Stimulated activated CD4-positive, alpha-beta T cell treated with anti-CD3 and anti-CD28 coated beads, TNF-alpha, amount 100 ng/mL, for 1 hour (primary cell): ENCODE data around the gene CBLC.
A peak's percentile ranks its signal among the peaks of the same experiment; 100 is the strongest.

Source experiments
- DNase-seq, 3 donors: peaks; one replicate each; pipeline ENCODE4 v3.0.0-alpha.2; 2020; ENCODE audit warnings: low read depth in 3 of 3, low spot score in 1 of 3

CBLC gene

DNA sequence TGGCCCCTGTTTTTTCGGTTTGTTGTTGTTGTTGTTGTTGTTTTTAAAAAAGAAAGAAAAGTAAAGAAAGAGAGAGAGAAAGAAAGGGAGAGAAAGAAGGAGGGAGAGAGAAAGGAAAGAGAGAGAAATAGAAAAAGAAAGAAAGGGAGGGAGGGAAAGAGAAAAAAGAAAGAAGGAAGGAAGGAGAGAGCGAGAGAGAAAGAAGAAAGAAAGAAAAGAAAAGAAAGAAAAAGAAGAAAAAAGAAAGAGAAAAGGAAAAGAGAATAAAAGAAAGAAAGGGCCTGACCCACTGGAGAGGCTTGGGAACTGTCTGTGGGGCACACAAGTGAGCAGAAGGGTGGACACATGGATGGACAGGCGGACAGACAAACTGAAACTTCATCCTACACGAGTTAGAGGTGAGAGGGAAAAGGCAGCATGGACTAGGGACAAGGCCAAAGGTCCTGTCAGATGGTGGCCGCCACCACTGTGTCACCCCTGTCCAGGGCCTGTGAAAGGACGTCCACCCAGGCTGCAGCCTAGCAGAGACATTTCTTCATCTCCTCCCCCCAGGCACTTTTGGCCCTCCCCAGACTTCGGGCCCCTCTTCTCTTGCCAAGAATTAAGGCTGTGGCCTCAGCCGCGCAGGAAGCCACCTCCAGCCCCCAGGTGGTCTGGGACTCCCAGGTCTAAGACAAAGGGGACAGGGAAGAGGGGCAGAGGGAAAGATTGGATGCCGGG lies 22.1 kb downstream of the CBLC start:
- DNase-seq, result no peak

DNA sequence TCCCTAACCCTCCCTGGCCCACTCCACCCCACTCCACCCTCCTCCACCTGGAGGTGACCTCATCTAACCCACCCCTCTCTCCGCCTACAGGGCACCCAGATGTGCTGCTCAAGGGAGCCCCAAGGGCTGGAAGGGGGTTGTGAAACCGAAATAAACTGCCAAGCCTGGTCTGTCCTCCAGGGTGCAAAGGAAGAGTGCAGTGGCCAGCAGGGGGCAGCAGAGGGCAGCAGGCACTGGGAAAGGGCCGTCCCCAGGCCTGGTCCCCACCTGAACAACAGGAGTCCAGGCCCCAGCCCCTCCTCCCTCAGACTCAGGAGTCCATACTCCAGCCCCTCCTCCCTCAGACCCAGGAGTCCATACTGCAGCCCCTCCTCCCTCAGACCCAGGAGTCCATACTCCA lies 22.8 kb downstream of the CBLC start:
- peak; percentile 51 to 79 (median 65) for DNase-seq

DNA sequence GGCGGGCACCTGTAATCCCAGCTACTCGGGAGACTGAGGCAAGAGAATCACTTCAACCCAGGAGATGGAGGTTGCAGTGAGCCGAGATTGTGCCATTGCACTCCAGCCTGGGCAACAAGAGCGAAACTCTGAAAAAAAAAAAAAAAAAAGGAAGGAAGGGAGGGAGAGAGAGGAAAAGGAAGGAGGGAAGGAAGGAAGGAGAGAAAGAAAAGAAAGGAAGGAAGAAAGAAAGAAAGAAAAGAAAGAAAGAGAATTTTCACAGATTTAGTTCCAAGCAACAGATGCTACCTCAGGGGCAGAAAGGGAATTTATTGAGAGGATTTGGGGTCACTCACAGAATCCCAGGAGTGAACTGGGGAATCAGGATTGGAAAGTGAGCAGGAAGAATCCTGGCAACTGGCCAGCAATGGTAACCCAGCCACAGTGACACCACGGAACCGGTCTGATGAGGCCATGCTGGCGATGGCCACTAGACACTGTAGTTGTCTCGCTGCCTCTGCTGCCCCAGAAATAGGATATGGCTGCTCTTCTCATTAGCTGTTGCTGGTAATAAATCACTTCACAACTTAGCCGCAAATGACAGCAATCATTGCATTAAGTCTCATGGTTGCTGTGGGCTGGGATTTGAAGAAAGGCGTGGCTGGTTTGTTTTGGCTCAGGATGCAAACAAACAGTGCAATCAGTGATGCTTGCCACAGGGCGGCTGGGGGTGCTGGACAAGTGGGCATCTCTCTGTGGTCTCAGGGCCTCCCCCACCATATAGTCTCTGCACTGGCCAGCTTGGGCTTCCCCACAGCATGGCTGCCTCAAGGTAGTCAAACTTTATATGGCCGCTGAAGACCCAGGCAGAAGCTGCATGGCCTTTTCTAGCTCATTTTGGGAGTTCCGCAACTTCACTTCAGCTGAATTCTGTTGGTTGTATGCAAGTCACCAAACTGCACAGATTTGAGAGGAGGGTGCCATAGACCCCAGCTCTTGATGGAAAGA lies 26.0 kb downstream of the CBLC start:
- no peak for DNase-seq

DNA sequence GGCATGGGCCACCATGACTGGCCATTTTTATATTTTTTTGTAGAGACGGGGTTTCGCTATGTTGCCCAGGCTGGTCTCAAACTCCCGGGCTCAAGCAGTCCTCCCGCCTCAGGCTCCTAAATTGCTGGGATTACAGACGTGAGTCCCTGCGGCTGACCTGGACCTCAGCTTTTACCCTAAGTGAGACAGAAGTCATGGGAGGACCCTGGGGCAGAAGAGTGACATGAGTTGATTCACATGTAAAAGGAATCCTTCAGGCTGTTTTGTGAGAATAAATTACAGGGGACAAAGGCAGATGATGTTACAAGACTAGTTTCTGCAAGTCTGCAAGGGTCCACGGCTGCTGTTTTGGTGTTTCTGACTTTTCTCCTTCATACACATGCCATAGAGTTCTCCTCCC lies 28.6 kb downstream of the CBLC start:
- no peak for DNase-seq

DNA sequence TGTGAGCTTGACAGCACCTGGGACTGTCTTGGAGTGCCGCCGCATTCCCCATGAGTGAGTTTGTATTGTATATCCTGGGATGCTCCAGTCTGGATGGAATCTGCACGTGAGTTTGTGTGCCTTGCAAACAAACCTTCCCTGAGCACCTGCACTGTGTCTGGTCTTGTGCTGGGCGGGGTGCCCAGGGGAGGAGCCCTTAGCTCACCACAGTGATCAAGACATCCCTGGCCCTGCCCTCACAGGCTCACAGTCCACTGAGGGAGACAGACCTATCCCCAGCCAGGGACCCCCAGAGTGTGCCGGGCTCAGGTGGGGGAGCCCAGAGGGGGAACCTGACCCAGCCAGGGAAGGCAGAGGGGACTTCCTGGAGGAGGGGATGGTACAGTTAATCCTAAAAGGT lies 29.5 kb downstream of the CBLC start:
- no peak for DNase-seq

DNA sequence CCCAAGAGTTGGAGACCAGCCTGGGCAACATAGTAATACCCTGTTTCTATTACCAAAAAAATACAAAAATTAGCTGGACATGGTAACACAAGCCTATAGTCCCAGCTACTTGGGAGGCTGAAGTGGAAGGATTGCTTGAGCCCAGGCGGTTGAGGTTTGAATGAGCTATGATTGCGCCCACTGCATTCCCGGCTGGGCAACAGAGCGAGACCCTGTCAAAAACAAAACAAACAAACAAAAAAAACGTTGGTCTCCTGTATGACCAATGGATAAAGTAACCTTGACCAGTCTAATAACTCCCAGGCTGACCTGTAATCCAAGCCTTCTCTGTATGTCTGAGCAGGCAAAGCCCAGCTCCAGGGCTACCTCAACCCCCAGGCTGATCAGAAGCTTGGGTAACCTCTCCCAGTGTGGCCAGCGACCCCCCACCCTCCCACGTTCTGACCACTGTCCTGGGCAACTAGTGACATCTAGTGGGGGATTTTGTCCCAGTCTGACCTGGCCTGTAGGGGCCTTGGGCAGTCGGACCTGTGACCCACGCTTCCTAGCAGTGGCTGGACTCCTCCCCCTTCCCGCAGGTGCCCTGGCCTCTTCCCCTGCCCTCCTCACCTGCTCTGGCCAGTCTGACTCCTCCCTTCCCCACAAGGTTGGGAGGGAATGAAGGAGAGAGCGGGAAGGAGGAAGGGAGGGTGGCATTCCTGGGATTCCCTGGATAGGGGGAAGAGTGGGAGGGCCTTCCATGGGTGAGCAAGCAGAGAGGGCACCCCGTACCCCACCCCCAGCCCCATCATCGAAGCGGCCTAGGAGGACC lies 30.2 kb downstream of the CBLC start:
- no peak for DNase-seq

DNA sequence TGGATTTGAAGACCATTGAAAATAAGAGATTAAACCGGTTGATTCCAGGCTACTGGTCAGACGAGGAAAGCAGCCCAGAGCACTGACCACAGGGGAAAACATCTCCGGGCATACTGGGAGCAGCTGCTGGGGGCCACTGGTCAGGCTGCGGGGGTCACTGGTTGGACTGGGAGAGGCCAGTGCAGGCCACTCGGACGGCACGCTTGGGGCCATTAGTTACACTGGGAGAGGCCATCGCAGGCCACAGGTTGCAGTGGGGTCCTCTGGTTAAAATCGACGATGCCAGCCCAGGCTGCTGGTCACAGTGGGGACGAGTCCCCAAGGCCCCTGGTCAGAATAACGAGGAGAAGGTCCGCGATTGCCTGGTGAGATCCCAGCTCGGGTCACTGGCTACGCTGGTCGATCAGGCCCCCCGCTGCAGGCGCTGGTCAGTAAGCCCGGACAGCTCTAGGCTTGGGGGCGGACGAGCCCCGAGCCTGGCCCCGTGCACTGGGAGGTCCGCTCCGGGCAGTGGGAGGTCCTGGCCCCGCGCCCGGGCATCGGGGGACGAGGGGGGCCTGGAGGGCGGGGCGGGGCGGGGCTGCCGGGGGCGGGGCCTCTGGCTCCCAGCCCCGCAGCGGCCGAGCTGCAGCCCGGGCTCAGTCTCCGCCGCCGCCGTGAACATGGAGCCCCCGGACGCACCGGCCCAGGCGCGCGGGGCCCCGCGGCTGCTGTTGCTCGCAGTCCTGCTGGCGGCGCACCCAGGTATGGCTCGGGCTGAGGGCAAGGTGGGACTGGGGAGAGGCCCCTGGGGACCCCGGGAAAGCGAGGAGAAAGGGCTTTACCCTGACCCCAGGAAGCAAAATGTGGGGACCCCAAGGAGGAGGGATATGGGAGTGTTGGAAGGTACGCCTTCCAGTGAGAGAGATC lies 31.0 kb downstream of the CBLC start, which contains the start of gene BCAM:
Gene BCAM, plus strand, starts transcription at position 641 of the 909 bp plus-strand sequence. Its CDS starts 22 bp downstream, at position 663.
- no peak for DNase-seq

DNA sequence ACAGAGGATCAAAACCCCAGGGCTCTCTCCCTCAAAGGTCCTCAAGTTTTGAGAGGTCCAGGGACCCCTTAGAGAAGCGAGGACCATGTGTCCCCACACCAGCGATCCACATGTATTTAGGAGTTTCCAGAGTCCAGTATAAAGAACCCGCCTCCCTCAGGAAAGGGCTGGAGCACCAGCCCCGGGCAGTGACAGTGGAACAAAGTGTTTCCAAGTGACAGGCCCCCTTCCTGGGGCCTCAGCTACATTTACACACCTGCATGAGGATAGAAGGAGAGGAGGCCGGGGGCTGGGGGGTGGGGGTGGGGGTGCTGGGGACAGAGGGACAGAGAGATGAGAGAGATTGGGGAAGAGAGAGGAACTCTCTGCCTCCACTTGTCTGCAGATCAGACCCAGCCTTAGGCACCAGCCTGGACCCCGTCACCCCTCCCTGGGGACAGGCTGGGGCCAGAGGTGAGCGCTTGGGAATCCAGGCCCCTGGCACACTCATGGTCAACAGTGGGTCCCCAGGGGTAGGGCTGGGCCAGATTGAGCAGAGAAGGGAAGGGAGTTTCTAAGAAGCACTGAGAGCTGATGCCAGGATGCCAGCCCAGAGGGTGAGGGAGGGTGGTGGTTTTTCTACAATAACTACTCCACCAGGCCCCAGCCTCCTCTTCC lies 32.0 kb downstream of the CBLC start:
- no peak for DNase-seq

DNA sequence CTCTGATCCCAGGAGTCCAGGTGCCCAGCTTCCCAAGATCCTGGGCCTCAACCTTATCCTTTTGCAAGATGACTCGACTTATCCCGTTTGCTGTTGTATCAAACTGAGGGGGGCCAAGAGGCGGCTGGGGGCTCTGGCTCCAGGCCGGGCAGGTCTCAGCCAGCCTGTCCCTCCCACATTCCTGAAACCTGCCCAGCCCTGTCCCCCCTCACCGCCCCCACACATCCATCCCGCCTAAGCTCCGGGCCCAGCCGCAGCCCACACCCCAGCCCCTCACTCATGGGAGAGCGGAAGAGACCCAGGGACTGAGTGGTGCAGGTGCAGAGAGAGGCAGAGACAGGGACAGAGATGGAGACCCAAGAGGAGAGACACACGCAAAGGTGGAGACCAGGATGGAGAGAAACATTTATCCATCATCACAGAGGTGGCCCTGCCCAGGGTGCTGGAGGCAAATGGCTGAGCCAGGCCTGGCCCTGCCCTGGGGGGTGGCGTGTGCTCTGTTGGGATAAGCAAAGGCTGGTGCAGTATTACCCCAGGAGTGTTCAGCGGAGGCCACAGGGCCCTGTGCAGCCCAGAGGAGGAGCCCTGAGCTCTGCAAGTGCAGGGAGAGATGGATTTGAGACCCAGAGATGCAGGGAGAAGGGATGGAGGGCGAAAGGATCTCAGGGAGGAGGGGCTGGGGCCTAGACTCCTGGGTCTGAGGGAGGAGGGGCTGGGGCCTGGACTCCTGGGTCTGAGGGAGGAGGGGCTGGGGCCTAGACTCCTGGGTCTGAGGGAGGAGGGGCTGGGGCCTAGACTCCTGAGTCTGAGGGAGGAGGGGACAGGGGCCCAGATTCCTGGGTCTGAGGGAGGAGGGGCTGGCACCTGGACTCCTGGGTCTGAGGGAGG lies 32.8 kb downstream of the CBLC start:
- no peak for DNase-seq

DNA sequence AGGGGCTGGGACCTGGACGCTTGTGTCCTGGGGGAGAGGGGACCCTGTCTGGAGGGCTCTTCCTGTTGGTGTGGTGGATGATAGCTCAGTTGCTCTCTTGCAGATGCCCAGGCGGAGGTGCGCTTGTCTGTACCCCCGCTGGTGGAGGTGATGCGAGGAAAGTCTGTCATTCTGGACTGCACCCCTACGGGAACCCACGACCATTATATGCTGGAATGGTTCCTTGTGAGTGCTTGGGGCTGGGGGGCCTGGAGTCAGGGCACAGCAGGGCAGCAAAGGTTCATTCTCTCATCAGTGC lies 33.4 kb downstream of the CBLC start:
- no peak for DNase-seq

DNA sequence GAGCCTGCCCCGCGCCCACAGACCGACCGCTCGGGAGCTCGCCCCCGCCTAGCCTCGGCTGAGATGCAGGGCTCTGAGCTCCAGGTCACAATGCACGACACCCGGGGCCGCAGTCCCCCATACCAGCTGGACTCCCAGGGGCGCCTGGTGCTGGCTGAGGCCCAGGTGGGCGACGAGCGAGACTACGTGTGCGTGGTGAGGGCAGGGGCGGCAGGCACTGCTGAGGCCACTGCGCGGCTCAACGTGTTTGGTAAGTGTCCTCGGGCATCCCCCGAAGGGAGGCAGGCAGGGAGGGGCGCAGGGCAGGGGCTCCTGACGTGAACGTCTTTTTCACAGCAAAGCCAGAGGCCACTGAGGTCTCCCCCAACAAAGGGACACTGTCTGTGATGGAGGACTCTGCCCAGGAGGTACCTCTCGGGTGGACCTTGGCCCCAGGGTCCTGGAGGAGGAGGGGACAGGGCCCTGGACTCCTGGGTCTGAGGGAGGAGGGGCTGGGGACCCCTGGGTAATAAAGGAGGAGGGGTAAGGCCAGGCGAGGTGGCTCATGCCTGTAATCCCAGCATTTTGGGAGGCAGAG lies 34.5 kb downstream of the CBLC start:
- no peak for DNase-seq

DNA sequence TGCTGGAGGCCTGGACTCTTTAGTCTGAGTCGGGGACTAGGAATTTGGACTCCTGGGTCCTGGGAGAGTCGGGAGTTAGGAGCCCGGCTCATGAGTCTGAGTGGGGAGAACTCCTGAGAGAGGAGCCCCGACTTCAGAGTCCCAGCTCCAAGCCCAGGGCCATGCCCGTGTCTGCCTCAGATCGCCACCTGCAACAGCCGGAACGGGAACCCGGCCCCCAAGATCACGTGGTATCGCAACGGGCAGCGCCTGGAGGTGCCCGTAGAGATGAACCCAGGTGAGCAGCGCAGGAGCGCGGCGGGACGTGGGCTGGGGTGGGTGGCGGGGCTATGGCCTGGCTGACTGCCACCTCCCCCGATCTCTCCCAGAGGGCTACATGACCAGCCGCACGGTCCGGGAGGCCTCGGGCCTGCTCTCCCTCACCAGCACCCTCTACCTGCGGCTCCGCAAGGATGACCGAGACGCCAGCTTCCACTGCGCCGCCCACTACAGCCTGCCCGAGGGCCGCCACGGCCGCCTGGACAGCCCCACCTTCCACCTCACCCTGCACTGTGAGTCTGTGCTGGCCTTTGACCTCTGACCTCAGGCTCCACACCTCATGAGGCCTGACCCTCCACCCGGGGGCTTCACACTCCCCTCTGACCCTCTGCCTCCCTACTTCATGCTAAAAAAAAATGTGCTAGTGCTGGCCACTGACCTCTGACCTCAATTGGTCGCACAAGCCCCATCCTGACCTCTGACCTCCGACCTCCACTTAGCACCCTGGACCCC lies 35.6 kb downstream of the CBLC start:
- DNase-seq, result no peak

DNA sequence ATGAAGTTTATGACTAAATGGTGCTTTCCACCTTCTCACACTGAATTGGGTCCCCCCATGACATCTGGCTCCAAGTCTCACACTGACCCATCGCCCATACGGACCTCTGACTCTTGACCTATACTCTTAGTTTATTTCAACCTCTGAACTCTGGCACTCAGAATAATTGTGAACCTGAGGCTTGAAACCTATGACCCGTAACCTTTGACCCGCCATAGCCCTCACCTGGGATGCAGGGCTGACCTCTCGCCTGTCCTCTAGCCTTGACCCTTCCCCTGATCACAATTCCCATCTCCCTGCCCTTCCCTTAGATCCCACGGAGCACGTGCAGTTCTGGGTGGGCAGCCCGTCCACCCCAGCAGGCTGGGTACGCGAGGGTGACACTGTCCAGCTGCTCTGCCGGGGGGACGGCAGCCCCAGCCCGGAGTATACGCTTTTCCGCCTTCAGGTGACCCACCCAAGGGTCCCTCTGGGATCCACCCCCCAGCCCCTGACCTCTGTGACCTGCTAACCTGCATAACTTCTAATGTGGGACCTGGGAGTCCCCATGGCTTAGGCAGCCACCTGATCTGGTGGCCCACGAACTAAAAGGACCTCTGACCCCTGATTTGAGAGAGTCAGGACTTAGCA lies 36.3 kb downstream of the CBLC start:
- no peak for DNase-seq

DNA sequence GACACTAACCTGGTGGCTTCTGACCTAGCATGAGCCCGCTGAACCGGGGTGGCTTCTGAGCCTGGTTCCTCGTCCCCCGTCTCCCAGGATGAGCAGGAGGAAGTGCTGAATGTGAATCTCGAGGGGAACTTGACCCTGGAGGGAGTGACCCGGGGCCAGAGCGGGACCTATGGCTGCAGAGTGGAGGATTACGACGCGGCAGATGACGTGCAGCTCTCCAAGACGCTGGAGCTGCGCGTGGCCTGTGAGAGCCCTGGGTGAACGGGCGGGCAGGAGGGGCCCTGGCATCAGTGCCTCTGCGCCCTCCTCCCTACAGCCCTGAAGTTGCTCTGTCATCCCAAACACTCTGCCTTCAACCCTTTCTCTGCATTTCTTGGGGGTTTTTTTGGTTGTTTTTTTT lies 36.8 kb downstream of the CBLC start:
- no peak for DNase-seq

DNA sequence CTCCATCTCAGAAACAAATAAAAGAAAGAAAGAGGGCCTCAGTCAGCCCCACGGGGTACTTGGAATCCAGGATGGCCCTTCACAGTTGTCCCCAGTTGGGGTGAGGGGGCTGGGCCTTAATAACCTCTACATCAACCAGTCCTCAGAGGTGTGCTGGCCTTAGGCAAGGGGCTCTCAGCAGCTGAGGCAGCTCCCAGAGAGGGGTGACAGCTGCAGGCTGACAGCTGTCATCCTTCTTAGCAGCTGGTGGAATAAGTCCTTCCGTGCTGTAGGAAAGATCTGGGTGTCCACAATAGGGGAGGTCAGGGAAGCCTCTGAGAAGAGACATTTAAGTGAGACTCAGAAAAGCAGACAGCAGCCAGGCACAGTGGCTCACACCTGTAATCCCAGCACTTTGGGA lies 38.6 kb downstream of the CBLC start:
- DNase-seq, result no peak

DNA sequence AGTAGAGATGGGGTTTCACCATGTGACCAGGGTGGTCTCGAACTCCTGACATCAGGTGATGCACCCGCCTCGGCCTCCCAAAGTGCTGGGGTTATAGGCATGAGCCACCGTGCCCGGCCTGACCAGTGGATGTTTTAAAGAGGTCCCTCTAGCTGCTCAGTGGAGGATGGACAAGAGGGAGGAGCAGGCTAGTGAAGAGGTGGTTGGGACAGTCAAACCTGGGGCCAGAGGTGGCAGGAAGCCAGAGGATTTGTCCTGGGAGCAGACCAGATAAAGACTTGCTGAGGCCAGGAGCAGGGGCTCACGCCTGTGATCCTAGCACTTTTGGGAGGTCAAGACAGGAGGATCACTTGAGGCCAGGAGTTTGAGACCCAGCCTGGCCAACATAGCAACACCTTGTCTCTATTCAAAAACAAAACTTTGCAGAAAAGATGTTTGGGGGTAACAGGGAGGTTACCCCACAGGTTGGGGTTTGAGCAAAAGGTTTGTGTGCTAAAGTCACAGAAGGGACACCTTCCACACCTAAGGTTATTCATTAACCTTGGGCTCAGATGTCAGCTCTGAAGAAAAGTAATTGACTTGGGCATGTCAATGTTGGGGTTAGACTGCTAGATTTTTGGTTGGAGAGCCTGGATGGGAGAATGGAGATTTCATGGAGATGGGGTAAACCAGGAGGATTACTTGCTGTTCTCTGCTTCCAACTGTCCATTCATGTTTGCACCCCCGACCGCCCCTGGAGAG lies 40.2 kb downstream of the CBLC start:
- no peak for DNase-seq
